GM18868 (cell line): Measurements from ENCODE around the gene DLG2.
"Not testable (repeated sequence)": the region's sequence is repeated elsewhere in the genome, so short reads cannot be mapped to it uniquely, and the experiment has no call there.

Experiments
- ATAC-seq: cut with Tn5 transposase; IDR thresholded peaks from one replicate; pipeline ENCODE4 v1.9.1; 2021; ENCODE audit warnings: mild to moderate bottlenecking, moderate library complexity; ENCODE audit not compliant: unreplicated experiment

The DLG2 gene

GRCh38 chr11:84806354-84806753 is 820.8 kb downstream of the DLG2 start:
- no peak for ATAC-seq

- no peak for ATAC-seq
These were observed 823.1 kb downstream of the DLG2 start for GRCh38 chr11:84804041-84804440.

- no peak for ATAC-seq
These were observed 826.3 kb downstream of the DLG2 start for GRCh38 chr11:84800755-84801346.

- ATAC-seq = no peak
These were observed 828.0 kb downstream of the DLG2 start for GRCh38 chr11:84799112-84799511.

GRCh38 chr11:84795698-84796097 is 831.4 kb downstream of the DLG2 start:
- no peak for ATAC-seq

GRCh38 chr11:84794663-84795443 is 832.3 kb downstream of the DLG2 start:
- no peak for ATAC-seq

GRCh38 chr11:84793318-84793717 is 833.8 kb downstream of the DLG2 start:
- no peak for ATAC-seq

- no peak for ATAC-seq
These were observed 836.2 kb downstream of the DLG2 start for GRCh38 chr11:84790849-84791427.

GRCh38 chr11:84788220-84788619 is 838.9 kb downstream of the DLG2 start:
- no peak for ATAC-seq

- not testable (repeated sequence) for ATAC-seq
These were observed 843.0 kb downstream of the DLG2 start for GRCh38 chr11:84784158-84784557.

- ATAC-seq = peak; percentile 63
These were observed 846.4 kb downstream of the DLG2 start for GRCh38 chr11:84780689-84781293.

GRCh38 chr11:84775503-84775902 is 851.6 kb downstream of the DLG2 start:
- ATAC-seq = no peak

- no peak for ATAC-seq
These were observed 863.2 kb downstream of the DLG2 start for GRCh38 chr11:84763931-84764330.

GRCh38 chr11:84757711-84758110 is 869.4 kb downstream of the DLG2 start:
- no peak for ATAC-seq

- no peak for ATAC-seq
These were observed 875.8 kb downstream of the DLG2 start for GRCh38 chr11:84751371-84751770.

GRCh38 chr11:84747871-84748270 is 879.3 kb downstream of the DLG2 start:
- ATAC-seq = no peak

GRCh38 chr11:84740050-84740449 is 887.1 kb downstream of the DLG2 start:
- ATAC-seq = no peak

GRCh38 chr11:84724256-84724655 is 902.9 kb downstream of the DLG2 start:
- no peak for ATAC-seq

- ATAC-seq = no peak
These were observed 904.5 kb downstream of the DLG2 start for GRCh38 chr11:84722583-84723108.

- ATAC-seq = no peak
These were observed 905.6 kb downstream of the DLG2 start for GRCh38 chr11:84721561-84721961.

- ATAC-seq = no peak
These were observed 906.3 kb downstream of the DLG2 start for GRCh38 chr11:84720706-84721402.
